ENCODE data around the gene TRAPPC2.
"Not testable (repeated sequence)": the region's sequence is repeated elsewhere in the genome, so short reads cannot be mapped to it uniquely, and the experiment has no call there.

The TRAPPC2 gene

DNA sequence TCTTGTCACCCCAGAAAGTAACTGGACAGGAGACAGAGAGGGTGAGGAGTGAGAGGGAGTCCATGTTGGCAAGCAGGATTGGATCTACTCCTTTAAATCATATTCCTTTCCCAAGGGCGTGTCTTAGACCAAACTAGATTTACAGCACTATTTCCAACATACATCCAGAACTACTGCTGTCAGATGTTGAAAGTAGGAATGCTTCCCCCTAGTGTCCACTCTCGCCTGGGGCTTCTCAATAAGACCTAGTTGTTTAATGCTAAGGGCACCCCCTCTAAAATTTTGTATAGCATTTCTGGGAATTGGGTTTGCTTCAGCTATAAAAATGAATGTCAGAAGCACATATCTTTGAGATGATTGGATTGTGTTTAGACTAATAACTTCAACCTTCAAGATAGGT, 13.4 kb upstream of the TRAPPC2 start:
- no peak for DNase-seq (ENCODE audit: low read depth in 2 of 2)

DNA sequence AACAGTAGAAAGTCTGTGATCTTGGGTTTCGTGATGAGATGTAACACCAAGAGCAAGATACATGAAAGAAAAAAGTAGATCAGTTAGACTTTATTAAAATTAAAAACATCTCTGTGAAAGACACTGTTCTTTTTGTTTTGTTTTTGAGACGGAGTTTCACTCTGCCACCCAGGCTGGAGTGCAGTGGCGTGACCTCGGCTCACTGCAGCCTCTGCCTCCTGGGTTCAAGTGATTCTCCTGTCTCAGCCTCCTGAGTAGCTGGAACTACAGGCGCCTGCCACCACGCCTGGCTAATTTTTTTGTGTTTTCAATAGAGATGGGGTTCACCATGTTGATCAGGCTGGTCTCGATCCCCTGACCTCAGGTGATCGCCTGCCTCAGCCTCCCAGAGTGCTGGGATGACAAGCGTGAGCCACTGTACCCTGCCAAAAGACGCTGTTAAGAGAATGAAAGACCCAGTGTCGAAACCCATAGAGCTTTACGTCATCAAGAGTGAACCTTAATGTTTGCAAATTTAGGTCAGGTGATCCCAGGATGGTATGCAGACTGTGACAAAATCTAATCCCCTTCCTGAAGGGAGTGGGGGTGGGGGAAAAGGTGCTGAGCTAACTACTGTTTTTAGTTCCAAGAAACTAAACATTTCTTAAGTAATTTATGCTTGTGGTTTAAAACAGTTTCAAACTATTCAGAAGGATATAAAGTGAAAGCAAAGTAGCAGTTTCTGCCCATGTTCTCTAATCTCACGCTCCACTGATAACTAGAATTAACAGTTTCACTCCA, 8.2 kb upstream of the TRAPPC2 start:
- DNase-seq (ENCODE audit: low read depth in 2 of 2): no peak

DNA sequence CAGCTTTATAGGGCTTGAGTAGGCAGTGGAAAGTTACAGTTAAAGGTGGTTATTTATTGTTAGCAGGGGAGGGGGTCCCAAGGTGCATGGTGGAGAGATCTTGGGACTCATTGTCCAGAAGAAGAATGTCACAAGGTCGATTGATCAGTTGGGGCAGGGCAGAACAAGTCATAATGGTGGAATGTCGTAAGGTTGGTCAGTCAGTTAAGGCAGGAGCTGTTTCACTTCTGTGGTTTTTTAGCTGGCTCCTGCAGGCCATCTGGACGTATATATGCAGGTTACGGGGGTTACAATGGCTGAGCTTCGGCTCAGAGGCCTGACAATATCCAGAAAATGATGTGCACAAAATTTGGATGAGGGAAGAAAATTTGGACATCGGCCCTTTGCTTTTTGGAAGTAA, 7.3 kb upstream of the TRAPPC2 start:
- DNase-seq (ENCODE audit: low read depth in 2 of 2): no peak

DNA sequence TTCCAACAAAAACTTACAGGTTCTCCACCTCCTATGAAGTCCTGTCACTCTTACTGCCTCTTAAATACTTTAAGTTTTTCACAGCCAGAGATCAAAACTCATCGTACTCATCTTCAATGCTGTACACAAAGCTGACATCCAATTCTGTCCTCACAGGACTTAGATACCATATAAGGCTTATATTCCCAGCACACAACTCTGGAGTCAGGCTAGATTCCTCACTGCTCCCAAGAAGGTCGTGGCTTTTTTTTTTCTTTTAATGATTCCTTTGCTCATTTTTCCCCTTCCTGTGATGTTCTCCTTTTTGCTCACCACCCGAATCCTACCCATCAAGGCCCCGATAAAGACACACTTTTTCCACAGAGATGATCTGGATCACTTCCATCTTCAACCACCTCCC, 914 bp downstream of the TRAPPC2 start:
- no peak for DNase-seq (ENCODE audit: low read depth in 2 of 2)

DNA sequence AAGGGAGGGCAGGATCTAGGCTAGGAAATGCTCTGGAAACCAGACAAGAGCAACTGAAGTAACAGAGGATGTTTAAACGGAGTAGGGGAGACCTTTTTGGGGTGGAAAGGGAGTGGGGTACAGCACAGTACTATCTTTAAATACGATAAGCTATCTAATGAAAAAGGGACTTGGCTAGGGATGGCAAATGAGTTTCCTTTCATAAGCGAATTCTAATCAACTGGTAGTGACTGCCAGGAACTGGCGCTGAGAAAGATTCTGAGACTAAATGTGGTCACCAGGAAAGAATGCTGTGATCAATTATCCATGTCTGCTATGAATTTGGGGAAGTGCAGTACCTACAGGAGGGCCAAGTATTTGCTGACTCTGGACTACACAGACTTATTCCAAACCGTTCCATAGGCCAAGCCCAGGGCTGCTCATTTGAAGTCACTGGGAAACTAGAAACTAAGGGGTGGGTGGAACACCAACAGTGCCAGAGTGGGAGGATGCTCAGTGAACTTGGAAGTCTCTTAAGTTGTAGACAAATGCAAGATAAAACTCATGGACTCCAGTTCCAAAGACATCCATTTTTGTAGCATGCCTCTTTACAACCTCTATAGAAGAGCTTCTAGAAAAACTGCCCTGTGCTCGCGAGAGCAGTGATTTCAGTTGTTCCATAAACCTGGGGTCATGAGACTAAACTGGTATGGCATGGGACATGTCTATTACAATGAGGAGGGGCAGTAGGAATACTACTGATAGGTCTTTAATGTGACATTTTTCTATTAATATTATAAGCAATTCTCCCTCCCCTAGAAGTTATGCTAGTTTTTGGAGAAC, 2.0 kb downstream of the TRAPPC2 start:
- no peak for DNase-seq (ENCODE audit: low read depth in 2 of 2)

DNA sequence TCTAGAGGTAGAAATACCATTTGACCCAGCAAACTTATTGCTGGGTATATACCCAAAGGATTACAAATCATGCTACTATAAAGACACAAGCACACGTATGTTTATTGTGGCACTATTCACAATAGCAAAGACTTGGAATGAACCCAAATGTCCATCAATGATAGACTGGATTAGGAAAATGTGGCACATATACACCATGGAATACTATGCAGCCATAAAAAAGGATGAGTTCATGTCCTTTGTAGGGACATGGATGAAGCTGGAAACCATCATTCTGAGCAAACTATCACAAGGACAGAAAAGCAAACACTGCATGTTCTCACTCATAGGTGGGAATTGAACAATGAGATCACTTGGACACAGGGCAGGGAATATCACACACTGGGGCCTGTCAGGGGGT, 3.9 kb downstream of the TRAPPC2 start:
- DNase-seq (ENCODE audit: low read depth in 2 of 2): not testable (repeated sequence)

DNA sequence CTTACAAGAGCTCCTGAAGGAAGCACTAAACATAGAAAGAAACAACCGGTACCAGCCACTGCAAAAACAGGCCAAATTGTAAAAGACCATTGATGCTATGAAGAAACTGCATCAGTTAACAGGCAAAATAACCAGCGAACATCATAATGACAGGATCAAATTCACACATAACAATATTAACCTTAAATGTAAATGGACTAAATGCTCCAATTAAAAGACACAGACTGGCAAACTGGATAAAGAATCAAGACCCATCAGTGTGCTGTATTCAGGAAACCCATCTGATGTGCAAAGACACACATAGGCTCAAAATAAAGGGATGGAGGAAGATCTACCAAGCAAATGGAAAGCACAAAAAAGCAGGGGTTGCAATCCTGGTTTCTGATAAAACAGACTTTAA, 7.8 kb downstream of the TRAPPC2 start:
- DNase-seq (ENCODE audit: low read depth in 2 of 2): not testable (repeated sequence)

DNA sequence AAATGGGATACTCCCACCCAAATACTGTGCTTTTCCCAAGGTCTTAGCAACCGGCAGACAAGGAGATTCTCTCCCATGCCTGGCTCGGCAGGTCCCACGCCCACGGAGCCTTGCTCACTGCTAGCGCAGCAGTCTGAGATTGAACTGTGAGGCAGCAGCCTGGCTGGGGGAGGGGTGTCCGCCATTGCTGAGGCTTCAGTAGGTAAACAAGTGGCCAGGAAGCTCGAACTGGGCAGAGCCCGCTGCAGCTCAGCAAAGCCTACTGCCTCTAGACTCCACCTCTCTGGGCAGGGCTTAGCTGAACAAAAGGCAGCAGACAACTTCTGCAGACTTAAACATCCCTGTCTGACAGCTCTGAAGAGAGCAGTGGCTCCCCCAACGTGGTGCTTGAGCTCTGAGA, 9.5 kb downstream of the TRAPPC2 start:
- DNase-seq (ENCODE audit: low read depth in 2 of 2): peak; percentile 9 to 11

DNA sequence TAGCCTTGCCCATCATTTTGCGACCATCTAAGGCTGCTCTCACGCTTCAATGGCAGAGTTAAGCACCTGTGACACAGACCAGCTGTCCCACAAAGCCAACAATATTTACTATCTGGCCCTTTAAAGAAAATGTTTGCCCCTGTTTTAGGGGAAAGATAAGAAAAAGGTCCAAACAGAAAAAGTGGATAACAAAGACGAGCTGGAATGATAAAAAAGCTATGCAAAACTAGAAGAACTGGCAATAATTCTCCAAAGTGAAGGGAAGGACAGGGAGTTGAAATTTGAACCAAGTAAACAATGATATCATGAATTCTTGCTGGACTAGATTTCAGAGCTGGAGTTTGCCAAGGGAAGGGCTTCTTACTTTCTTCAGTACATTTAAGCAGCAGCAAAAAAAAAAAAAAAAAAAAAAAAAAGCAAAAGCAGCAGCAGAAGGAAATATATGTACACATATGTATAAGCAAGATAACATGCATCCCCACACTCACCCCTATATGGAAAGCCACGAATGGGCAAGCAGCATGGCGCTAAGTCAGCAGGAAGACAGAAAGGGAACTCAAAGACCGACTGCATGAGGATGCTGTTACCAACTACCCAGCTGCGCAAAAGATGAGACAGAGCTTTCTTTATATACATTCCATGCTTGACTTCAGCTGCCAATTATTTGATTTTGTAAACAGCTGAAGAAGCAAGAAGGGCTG, 12.5 kb downstream of the TRAPPC2 start:
- no peak for DNase-seq (ENCODE audit: low read depth in 2 of 2)

DNA sequence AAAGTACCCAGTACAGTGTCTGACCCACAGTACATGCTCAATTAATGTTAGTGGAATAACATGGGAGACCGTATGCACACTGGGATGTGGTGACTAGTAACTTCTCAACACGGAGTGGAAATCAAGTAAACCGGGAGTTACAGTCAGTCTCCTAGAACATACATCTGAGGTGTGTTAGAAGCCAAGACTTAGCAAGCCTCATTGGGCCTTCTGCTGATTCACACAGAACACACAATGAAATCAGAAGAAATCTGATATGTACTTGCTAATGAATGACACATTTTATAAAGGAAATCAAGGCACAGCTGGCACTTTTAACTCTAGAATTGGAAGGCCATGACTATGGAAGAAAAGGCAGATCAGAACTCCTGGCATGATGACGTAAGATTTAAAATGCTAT, 13.0 kb downstream of the TRAPPC2 start:
- DNase-seq (ENCODE audit: low read depth in 2 of 2): no peak

DNA sequence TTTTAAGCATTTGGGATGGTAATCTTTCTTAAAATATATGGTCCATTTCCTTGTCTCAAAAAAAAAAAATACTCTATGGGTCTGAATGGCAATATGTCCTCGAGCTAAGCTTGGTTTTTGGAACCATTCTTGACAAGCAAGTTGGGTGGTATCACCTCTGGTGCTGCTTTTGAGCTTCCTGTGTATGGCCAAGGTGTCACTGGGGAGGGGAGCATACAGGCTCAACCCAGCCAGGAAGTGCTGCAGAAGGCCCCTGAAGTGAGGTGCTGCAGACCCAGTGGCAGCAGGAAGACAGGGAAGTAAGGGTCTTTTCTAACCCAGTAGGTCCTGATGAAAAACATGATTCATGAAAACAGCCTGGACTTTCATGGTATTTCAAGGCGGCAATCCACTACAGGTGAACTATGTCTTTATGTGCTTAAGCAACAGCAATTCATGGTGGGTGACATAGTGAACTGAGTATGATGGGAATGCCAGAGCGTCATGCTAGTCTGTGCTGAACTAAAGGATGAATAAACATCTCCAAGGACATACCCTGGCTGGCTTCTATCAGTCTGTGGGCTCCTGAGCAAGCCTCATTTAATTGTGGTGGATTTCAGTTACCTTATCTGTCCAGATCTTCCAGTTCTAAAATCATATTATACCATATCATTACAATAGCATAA, 15.1 kb downstream of the TRAPPC2 start:
- DNase-seq (ENCODE audit: low read depth in 2 of 2): no peak

DNA sequence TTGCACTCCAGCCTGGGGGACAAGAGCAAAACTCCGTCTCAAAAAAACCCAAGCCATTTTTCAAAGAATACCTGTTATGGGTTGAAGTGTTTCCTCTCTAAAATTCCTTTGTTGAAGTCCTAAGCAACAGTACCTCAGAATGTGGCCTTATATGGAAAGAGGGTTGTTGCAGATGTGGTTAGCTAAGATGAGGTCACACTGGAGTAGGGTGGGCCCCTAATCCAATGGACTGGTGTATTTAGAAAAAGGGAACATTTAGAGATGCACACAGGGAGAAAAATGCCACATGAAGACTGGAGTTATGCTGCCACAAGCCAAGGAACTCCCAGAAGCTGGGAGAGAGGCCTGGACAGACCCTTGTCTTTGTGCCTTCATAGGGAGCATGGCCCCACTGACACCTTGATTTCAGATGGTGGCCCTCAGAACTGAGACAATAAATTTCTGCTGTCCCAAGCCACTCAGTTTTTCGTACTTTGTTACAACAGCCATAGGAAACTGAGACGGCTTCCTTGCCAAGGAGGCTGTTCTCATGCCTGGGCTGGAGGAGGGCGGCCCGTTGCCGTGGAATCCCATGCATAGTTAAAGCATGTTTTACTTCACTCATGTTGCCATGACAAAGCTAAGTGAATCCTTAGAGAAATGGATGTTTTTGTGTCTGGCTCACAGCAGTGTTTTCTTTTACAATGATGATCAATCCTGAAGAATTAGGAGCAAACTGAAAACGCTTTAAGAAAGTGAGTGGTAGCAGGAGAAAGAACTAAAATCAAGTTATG, 16.5 kb downstream of the TRAPPC2 start:
- DNase-seq (ENCODE audit: low read depth in 2 of 2): no peak

DNA sequence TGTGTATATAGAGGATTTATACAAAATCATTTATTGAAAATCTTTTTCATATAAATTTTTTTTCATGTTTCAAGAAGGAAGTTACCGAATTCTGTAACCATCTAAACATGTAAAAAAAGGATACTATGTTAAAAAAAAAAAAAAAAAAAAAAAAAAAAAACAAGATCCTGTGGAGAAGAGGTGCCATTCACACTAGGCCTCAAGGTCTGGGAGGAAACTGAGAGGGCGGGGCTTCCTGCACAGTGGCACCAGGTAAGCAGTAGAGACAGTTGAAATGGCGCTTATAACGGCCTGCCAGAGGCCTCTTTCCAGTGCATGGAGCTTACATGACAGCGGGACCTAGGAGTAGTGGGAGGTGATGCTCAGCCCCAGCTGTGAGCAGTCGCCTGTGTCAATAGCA, 17.5 kb downstream of the TRAPPC2 start:
- DNase-seq (ENCODE audit: low read depth in 2 of 2): no peak

DNA sequence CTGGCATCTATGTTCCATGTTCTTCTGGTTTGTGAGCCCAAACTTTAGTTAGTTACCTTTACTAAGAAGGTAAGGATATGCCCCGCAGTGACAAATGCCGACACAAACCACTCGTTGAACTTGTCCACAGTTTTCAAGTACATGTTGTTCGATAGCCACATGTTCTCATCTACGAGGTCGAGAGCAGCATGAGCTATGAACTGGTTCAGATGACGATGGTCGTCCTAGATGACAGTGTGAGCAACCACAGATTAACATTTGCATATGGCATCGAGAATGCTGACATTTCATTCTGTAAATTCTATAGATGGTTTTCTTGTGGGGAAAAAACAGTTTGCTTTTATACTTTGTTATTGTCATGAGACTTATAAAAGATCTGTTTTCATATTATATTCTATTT, 18.0 kb downstream of the TRAPPC2 start:
- DNase-seq (ENCODE audit: low read depth in 2 of 2): no peak

DNA sequence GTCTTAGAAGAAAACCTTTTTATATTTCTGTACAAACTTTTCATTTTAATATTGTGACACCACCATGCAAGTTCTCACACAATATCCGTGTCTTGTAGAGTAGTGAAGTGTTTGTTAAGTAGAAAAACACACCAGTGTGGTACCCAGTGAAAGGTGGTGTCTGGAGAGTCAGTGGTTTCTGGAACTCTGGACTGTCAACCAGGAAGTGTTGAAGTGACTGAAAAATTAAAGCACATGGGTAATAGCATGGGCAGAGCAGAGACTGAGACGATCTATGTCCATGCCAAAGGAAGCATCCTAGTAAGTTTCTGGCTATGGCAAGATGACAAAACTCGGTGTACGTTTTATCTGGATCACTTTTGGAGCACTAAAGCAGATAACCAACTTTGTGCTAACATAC, 23.3 kb downstream of the TRAPPC2 start:
- no peak for DNase-seq (ENCODE audit: low read depth in 2 of 2)

DNA sequence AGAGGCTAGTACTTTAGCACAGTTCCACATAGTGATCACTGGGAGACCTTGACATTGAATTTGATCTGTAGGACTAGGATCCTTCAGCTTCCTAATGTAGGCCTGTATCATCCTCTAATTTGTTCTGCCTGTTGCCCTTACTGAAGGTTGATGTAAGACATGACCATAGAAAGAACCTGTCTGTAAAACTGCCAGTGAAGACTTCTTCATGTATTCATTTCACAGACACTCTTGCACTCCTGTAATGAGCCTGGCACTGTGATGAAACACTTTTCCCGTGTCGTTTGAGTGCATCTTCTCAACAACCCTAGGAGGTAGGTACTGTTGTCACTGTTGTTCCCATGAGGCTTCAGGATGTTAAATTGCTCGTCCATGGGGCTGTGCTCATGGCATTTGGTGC, 30.8 kb downstream of the TRAPPC2 start:
- DNase-seq (ENCODE audit: low read depth in 2 of 2): no peak

DNA sequence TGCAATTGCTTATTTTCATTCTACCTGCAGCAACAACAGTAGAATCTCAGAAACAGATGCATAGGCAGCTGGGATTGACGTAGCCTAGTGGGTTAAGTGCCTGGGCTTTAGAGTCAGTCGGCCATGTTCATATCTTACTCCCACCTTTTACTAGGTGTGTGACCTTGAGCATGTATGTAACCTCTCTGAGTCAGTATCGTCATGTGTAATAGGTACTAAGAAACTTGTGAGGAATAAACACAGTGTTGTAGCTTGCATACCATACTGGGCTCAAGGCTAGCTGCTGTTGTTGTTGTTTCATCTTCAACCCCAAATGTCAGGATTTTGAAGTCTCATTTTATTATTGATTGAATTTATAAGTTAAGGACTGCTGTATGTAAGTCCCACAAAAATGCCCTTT, 31.3 kb downstream of the TRAPPC2 start:
- DNase-seq (ENCODE audit: low read depth in 2 of 2): no peak

DNA sequence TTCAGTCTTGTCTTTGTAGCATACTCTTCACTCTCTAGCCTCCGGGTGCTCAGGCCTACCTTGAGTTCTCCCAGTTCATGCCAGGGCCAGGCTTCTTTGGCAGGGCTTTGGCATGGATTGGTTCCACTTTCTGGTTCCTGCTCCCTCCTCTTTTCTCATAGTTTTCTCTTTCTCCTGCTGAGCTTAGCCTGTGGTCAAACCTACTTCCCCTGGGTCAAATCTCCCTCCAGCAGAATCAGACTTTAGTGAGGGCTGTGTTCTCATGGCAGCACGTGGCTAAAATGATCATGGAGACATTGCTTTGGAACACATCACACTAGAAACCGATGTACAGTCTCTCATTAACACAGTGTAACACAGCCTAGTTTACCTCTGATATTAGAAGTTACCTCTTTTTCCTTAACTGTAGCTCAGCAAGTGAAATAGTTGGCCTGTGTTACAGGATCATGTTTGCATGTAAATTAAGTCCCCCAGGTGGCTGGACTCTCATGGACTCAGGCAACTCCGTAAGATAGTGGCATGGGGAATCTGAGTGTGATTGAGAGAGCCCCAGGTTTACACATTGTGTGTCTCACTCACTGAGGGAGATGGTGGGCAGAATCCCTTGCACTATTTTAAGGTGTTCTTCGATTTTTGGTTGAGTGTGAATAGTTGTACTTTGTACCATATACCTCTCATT, 32.2 kb downstream of the TRAPPC2 start:
- no peak for DNase-seq (ENCODE audit: low read depth in 2 of 2)

DNA sequence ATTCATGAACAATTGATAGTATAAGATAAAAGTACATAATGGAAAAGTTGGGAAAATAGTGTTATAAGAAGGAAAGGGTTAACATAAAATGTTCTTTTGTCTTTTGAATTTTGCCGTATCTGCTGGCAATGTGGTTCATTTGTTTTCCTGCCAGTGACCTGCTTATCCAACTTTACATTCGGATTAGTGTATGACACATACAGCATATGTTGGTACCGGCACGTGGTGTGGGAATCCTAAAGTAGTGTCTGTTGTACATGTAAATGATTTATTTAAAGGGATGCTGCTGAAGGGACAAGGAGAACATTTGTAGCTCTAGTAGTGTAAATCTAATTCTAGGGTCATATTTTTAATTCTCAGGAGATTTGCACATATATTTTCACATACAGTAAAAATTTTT, 34.0 kb downstream of the TRAPPC2 start:
- DNase-seq (ENCODE audit: low read depth in 2 of 2): no peak

DNA sequence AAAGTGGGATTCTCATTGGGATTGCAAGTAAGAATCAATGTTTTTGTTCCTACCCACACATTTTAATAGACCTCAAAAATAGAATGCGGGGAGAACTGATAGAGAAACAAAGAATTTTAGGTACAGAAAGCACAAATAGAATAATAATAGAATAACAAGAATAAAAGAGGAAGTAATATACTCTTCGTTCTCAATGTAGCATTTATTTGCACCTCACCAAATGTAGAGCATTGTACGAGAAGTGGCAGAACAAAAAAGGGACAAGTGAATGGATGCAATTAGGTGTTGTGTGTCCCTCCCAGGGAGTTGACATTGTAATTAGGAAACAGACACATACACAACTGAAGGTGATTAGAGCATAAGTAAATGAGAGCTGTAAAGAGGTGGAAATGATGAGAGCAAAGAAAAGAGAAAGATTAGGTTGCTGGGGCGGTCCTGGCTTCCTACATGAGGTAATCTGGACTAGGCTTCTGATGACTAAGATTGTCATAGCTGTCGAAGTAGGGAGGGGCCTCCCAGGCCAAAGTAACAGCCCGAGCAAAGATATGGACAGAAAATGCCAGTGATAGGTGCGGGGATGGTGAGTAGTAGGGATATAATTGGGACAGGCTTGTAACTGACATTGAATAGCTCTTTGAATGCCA, 35.1 kb downstream of the TRAPPC2 start:
- no peak for DNase-seq (ENCODE audit: low read depth in 2 of 2)

All from stimulated activated CD8-positive, alpha-beta memory T cell treated with anti-CD3 and anti-CD28 coated beads, Interleukin-2, amount 100 ng/mL, for 48 hours (primary cell).